Measurements from ENCODE around the gene ATG5.
A peak's percentile ranks its signal among the peaks of the same experiment; 100 is the strongest.

The ATG5 gene

DNA sequence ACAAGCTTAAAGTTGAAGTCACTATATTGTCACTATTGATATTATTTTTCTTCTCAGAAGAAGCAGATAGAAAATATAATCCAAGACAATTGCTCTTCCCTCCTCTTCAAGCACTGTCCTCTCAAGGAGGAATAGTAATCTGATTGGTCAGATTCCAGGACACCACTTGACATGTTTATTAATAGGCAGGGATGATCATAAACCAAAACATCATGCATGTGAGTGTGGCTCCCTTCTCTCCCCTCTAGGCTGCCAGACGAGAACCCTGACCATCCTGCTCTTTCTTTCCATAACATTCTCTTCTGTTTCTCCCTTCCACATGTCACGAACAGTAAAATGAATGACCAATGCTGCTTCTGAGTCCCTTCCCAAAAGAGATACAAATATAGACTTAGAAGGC, 7.5 kb downstream of the ATG5 start:
- no peaks in the 10 kb centered on the region for H3K4me1 ChIP-seq (ENCODE audit: control insufficient read depth in 1 of 2, insufficient read depth in 2 of 2, low read length in 2 of 2)
- no CpG with 5 or more reads among the region's 2 CpGs for WGBS (ENCODE audit: extremely low coverage, insufficient coverage, insufficient read length)
- H4K91ac ChIP-seq (ENCODE audit: low read depth, low read length), result no peak overlapping the region
- no peaks in the 10 kb centered on the region for H3K79me1 ChIP-seq (ENCODE audit: low read length)
- no peak overlapping the region for H3K4me3 ChIP-seq (ENCODE audit: low read depth, low read length)
- H2BK5ac ChIP-seq (ENCODE audit: low read depth, low read length, poor library complexity), result no peak overlapping the region
- no peak overlapping the region for H4K8ac ChIP-seq (ENCODE audit: low read depth, low read length)
- no peak overlapping the region for H2BK12ac ChIP-seq (ENCODE audit: low read length)
- H3K9ac ChIP-seq (ENCODE audit: low read length), result no peak overlapping the region
- H3K18ac ChIP-seq (ENCODE audit: low read length), result no peak overlapping the region
- H3K23ac ChIP-seq (ENCODE audit: low read length), result no peak overlapping the region
- H3K27me3 ChIP-seq (ENCODE audit: insufficient read depth, low read length), result no peaks in the 10 kb centered on the region
- no peaks in the 10 kb centered on the region for H3K9me3 ChIP-seq (ENCODE audit: insufficient read depth, low read depth, low read length)
- no peak overlapping the region for H2AK5ac ChIP-seq (ENCODE audit: low read length)
- H3K4me2 ChIP-seq (ENCODE audit: low read length), result no peak overlapping the region
- peaks cover 3% of the 10 kb centered on the region in 2 experiments for H3K36me3 ChIP-seq (ENCODE audit: control insufficient read depth in 1 of 2, insufficient read depth in 2 of 2, low read length in 2 of 2)
- peak overlapping the region; percentile 19 for H3K4ac ChIP-seq (ENCODE audit: low read depth, low read length)
- H3K14ac ChIP-seq (ENCODE audit: low read length), result no peak overlapping the region
- no peaks in the 10 kb centered on the region for H3K79me2 ChIP-seq (ENCODE audit: control insufficient read depth, insufficient read depth, low read length, poor library complexity)
- no peak overlapping the region for H2AFZ ChIP-seq (ENCODE audit: insufficient read depth, low read length, poor library complexity)
- no peak overlapping the region for H4K12ac ChIP-seq (ENCODE audit: low read depth, low read length)
- no peak overlapping the region for H2BK120ac ChIP-seq (ENCODE audit: insufficient read depth, low read length, poor library complexity)
- DNase-seq, result no peak
- H3K27ac ChIP-seq (ENCODE audit: low read depth, low read length), result no peak overlapping the region

DNA sequence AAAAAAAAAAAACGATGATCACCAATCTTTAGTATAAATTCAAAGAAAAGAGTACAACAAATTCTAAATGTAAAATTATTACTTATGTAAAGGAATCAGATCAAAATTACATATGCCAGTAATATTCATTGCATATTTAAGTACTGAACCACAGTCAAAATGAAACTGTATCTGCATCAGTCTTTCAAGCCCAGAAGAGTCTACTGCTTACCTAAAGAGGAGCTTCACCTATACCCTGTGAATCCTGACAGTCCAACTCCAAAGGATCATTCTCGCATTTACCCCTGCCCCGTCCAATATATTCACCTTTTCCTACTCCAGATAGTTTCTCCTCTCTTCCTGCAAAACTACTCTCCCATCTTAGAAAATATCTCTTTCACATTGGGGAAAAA, 9.2 kb downstream of the ATG5 start:
- no peak overlapping the region for H2AFZ ChIP-seq (ENCODE audit: insufficient read depth, low read length, poor library complexity)
- no peak overlapping the region for H3K4me2 ChIP-seq (ENCODE audit: low read length)
- DNase-seq, result no peak
- H2BK12ac ChIP-seq (ENCODE audit: low read length), result no peak overlapping the region
- H2BK5ac ChIP-seq (ENCODE audit: low read depth, low read length, poor library complexity), result no peak overlapping the region
- H3K27ac ChIP-seq (ENCODE audit: low read depth, low read length), result no peak overlapping the region
- H4K8ac ChIP-seq (ENCODE audit: low read depth, low read length), result no peak overlapping the region
- no peak overlapping the region for H4K91ac ChIP-seq (ENCODE audit: low read depth, low read length)
- no peak overlapping the region for H3K23ac ChIP-seq (ENCODE audit: low read length)
- no peak overlapping the region for H3K9ac ChIP-seq (ENCODE audit: low read length)
- no peak overlapping the region for H3K18ac ChIP-seq (ENCODE audit: low read length)
- peaks cover 3% of the 10 kb centered on the region in 2 experiments for H3K36me3 ChIP-seq (ENCODE audit: control insufficient read depth in 1 of 2, insufficient read depth in 2 of 2, low read length in 2 of 2)
- H3K4me3 ChIP-seq (ENCODE audit: low read depth, low read length), result no peak overlapping the region
- H2BK120ac ChIP-seq (ENCODE audit: insufficient read depth, low read length, poor library complexity), result no peak overlapping the region
- H3K14ac ChIP-seq (ENCODE audit: low read length), result no peak overlapping the region
- H3K79me2 ChIP-seq (ENCODE audit: control insufficient read depth, insufficient read depth, low read length, poor library complexity), result no peaks in the 10 kb centered on the region
- H3K9me3 ChIP-seq (ENCODE audit: insufficient read depth, low read depth, low read length), result no peaks in the 10 kb centered on the region
- H3K27me3 ChIP-seq (ENCODE audit: insufficient read depth, low read length), result no peaks in the 10 kb centered on the region
- no peak overlapping the region for H2AK5ac ChIP-seq (ENCODE audit: low read length)
- no peak overlapping the region for H4K12ac ChIP-seq (ENCODE audit: low read depth, low read length)
- H3K79me1 ChIP-seq (ENCODE audit: low read length), result no peaks in the 10 kb centered on the region
- H3K4me1 ChIP-seq (ENCODE audit: control insufficient read depth in 1 of 2, insufficient read depth in 2 of 2, low read length in 2 of 2), result peaks cover 1 to 2% of the 10 kb centered on the region in 2 experiments
- H3K4ac ChIP-seq (ENCODE audit: low read depth, low read length), result no peak overlapping the region
- no CpG with 5 or more reads among the region's 3 CpGs for WGBS (ENCODE audit: extremely low coverage, insufficient coverage, insufficient read length)

DNA sequence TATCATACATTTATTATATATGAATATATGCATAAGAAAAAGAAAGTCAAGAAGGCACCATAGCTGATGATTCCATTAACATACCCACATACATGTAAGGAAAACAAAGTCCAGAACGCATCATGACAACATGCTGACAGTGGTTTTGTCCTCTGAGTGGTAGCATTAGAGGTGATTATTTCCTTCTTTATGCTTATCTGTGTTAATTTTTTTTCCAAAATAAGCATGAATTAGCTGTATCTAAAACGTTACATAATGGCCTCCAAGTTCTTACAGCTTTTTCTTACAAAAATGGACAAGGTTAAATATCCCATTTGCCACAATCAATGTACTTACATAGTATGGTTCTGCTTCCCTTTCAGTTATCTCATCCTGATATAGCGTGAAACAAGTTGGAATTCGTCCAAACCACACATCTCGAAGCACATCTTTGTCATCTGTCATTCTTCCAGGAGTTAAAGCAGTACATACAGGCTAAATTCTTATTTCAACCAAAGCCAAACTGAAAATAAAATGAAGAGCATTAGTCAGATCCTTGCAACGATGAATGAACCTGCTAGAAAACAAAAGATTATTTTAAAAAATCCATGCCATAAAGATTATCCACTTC, 9.7 kb downstream of the ATG5 start:
- Histone ChIP-seq H3K4me2 (ENCODE audit: low read length) (no peak overlapping the region), H3K27me3 (ENCODE audit: insufficient read depth, low read length) (no peaks in the 10 kb centered on the region), H3K4ac (ENCODE audit: low read depth, low read length) (no peak overlapping the region), H3K4me1 (ENCODE audit: control insufficient read depth in 1 of 2, insufficient read depth in 2 of 2, low read length in 2 of 2) (peaks cover 1 to 2% of the 10 kb centered on the region in 2 experiments), H3K14ac (ENCODE audit: low read length) (no peak overlapping the region), H3K9ac (ENCODE audit: low read length) (no peak overlapping the region), H3K23ac (ENCODE audit: low read length) (no peak overlapping the region), H3K79me2 (ENCODE audit: control insufficient read depth, insufficient read depth, low read length, poor library complexity) (no peaks in the 10 kb centered on the region), H3K79me1 (ENCODE audit: low read length) (no peaks in the 10 kb centered on the region), H2AFZ (ENCODE audit: insufficient read depth, low read length, poor library complexity) (no peak overlapping the region), H2BK120ac (ENCODE audit: insufficient read depth, low read length, poor library complexity) (no peak overlapping the region), H4K91ac (ENCODE audit: low read depth, low read length) (no peak overlapping the region), H3K36me3 (ENCODE audit: control insufficient read depth in 1 of 2, insufficient read depth in 2 of 2, low read length in 2 of 2) (peaks cover 3% of the 10 kb centered on the region in 2 experiments), H3K4me3 (ENCODE audit: low read depth, low read length) (no peak overlapping the region), H2BK5ac (ENCODE audit: low read depth, low read length, poor library complexity) (no peak overlapping the region), H4K8ac (ENCODE audit: low read depth, low read length) (no peak overlapping the region), H3K9me3 (ENCODE audit: insufficient read depth, low read depth, low read length) (no peaks in the 10 kb centered on the region), H3K18ac (ENCODE audit: low read length) (no peak overlapping the region), H4K12ac (ENCODE audit: low read depth, low read length) (no peak overlapping the region), H2BK12ac (ENCODE audit: low read length) (no peak overlapping the region), H2AK5ac (ENCODE audit: low read length) (no peak overlapping the region), H3K27ac (ENCODE audit: low read depth, low read length) (no peak overlapping the region)
- DNase-seq, result no peak
- no CpG with 5 or more reads among the region's 6 CpGs for WGBS (ENCODE audit: extremely low coverage, insufficient coverage, insufficient read length)

DNA sequence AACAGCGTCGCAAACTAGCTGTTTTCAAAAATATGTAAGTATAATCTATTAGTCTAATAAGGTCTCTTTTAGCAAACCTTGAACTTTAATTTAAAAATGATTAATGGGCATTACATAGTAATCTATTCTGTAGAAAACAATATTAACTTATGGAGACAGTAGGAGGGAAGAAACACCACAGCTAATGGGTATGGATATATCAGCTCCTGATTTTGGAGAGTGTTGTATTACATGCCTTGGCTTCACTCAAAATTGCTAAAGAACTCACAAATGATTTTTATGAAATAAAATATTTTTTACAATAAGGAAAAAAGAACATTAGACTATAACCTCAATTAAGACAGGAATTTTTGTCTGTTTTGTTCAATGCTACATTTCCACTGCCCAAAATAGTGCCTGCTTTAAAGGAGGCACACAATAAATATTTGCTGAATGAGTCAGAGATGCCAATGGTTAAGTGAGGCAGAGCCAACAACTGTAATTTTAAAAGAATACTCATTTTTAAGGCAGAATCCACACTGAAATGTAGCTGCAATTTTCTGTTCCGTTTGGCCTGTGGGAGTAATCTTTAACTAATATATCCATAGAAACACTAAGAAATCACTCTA, 15.7 kb downstream of the ATG5 start:
- WGBS (ENCODE audit: extremely low coverage, insufficient coverage, insufficient read length), result no CpG with 5 or more reads among the region's 3 CpGs
- Histone ChIP-seq H2BK12ac (ENCODE audit: low read length) (no peak overlapping the region), H3K4ac (ENCODE audit: low read depth, low read length) (no peak overlapping the region), H3K36me3 (ENCODE audit: control insufficient read depth in 1 of 2, insufficient read depth in 2 of 2, low read length in 2 of 2) (peaks cover under 1 to 3% of the 10 kb centered on the region in 2 experiments), H3K9me3 (ENCODE audit: insufficient read depth, low read depth, low read length) (no peaks in the 10 kb centered on the region), H2BK5ac (ENCODE audit: low read depth, low read length, poor library complexity) (no peak overlapping the region), H3K27ac (ENCODE audit: low read depth, low read length) (no peak overlapping the region), H3K79me2 (ENCODE audit: control insufficient read depth, insufficient read depth, low read length, poor library complexity) (no peaks in the 10 kb centered on the region), H3K27me3 (ENCODE audit: insufficient read depth, low read length) (no peaks in the 10 kb centered on the region), H2AFZ (ENCODE audit: insufficient read depth, low read length, poor library complexity) (no peak overlapping the region), H3K4me3 (ENCODE audit: low read depth, low read length) (no peak overlapping the region), H2AK5ac (ENCODE audit: low read length) (no peak overlapping the region), H4K8ac (ENCODE audit: low read depth, low read length) (no peak overlapping the region), H3K18ac (ENCODE audit: low read length) (no peak overlapping the region), H3K4me2 (ENCODE audit: low read length) (no peak overlapping the region), H3K4me1 (ENCODE audit: control insufficient read depth in 1 of 2, insufficient read depth in 2 of 2, low read length in 2 of 2) (peaks cover 1 to 2% of the 10 kb centered on the region in 2 experiments), H4K91ac (ENCODE audit: low read depth, low read length) (no peak overlapping the region), H3K14ac (ENCODE audit: low read length) (no peak overlapping the region), H2BK120ac (ENCODE audit: insufficient read depth, low read length, poor library complexity) (no peak overlapping the region), H3K23ac (ENCODE audit: low read length) (no peak overlapping the region), H3K9ac (ENCODE audit: low read length) (no peak overlapping the region), H3K79me1 (ENCODE audit: low read length) (no peaks in the 10 kb centered on the region), H4K12ac (ENCODE audit: low read depth, low read length) (no peak overlapping the region)
- peak in 1 of 2 donors; percentile 5 for DNase-seq

Data from trophoblast cell (in vitro differentiated cells and primary cell).